ENCODE results near the gene ADAD1.
"Not testable (repeated sequence)": the region's sequence is repeated elsewhere in the genome, so short reads cannot be mapped to it uniquely, and the experiment has no call there.

ADAD1 gene

DNA sequence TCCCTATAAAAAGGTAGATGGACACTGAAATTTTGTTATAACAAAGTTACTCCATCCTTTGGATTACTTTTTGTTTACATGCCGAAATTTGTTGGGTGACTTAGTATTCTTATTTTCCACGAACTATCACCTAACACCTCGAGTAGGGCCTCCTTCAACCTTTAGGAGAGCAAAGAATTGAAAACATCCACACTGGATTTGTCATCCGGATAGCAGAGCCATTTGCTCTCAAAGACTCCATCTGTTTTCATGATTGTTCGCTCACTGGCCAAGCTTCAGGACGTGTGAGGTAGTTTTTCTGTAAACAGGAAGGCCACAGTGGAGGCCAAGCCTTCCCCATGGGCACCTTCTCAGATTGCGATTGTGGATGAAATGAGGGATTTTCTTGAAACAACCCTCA is at the start of gene ADAD1:
Gene ADAD1 (plus strand): TSS at position 301 of the 400 bp plus-strand sequence. CDS start 1,059 bp downstream, outside the sequence.
- DNase-seq (ENCODE audit: low read depth in 2 of 2): no peak

DNA sequence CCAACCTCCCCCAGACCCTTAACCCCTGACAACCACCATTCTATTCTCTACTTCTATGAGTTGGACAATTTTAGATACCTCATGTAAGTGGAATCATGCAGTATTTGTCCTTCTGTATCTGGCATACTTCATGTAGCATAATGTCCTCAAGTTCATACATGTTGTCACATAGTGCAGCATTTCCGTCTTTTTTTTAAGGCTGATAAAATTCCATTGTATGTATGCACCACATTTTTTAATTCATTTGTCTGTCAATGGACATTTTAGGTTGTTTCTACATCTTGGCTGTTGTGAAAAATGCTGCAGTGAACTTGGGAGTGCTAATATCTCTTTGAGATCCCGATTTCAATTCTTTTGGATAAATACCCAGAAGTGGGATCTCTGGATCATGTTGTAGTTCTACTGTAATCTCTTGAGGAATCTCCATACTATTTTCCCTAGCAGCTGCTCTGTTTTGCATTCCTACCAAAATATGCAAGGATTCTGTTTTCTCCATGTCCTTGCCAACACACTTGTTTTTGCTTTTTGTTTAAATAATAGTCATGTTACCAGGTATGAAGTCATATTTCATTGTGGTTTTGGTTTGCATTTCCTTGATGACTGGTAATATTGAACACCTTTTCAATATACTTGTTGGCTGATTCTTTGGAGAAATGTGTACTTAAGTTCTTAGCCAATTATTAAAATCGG is 48.8 kb upstream of the ADAD1 start:
- peak in 1 of 2 experiments; percentile 20 for DNase-seq (ENCODE audit: low read depth in 2 of 2)

DNA sequence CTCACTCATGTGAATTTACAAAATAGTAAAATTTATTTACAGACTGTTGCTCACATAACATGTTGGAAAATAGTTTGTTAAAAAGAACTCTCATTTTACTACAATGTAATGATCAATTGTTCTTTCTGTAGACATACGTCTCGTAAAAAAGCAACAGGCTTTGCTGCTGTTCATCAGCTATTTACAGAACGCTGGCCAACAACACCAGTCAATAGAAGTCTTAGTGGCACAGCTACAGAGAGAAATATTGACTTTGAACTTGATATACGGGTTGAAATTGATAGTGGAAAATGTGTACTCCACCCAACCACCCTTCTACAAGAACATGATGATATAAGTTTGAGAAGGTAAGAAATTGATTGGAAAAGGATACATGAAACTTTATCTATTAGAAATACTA is 47.6 kb upstream of the ADAD1 start:
- DNase-seq (ENCODE audit: low read depth in 2 of 2): no peak

DNA sequence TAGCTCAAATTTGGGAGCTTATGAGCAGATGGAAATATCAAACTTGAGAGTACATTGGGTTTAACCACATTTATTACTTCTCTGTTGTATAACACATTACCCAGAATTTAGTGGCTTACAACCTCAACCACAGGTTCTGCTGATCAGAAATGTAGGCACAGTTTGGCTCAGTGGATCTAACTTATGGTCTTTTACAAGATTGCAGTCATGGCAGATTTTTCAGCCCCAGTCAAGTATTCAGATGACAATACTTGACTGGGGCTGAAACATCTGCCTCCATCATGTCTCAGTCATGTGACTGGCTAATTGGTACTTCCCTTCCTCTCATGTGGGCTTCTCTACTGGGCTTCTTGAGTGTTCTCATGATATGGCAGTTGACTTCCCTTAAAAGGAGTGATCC is 44.0 kb upstream of the ADAD1 start:
- no peak for DNase-seq (ENCODE audit: low read depth in 2 of 2)

DNA sequence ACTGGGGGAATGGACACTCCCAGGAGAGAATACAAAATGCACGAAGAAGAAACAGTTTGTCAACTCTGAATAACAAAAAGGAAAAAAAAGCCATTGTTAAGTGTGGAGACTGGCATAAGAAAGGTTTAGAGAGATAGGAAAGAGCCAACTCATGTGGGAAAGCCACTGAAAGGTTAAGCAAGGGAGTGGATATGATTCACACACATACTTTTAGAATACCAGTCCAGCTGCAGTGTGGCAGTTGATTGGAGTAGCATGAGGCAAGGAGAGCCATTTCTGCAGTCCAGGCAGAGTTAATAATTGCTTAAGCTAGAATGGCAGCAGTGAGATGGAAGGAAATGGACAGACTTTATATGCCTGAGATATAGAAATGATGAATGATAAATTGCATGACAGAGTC is 36.9 kb upstream of the ADAD1 start:
- DNase-seq (ENCODE audit: low read depth in 2 of 2): peak; percentile 18 to 19

DNA sequence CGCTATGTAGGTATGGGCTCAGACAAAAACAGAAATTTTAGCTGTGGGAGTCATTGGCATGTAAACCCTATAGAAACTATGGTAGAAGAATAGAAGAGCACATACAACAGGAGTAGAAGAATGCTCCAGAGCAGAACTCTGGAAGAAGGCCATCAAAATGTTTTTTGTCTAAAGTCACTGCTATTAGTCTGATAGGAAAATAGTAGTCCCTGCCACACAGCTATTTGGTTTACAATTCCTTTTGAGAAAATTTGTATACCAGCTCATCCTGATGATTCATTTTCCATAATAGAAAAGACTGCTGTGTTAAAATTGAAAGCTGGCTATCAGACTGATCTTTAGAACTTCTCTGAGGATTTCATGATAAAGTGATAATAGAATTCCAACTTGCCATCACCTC is 32.8 kb upstream of the ADAD1 start:
- no peak for DNase-seq (ENCODE audit: low read depth in 2 of 2)

DNA sequence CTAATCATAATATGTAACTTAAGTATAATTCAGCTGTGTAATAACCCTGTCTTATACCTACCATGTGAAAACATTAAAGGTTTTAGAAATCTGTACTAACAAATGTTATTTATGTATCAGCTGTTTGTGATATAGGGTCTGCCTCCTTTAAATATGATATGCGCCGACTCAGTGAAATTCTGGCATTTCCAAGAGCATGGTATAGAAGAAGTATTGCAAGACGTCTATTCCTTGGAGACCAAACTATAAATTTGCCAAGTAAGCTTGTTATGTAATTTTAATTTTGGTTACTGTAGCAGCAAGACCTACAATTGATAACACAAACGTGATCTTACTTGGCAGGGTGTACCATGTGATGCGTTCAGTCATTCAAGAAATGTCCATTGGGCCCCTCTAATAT is 32.3 kb upstream of the ADAD1 start:
- DNase-seq (ENCODE audit: low read depth in 2 of 2): no peak

DNA sequence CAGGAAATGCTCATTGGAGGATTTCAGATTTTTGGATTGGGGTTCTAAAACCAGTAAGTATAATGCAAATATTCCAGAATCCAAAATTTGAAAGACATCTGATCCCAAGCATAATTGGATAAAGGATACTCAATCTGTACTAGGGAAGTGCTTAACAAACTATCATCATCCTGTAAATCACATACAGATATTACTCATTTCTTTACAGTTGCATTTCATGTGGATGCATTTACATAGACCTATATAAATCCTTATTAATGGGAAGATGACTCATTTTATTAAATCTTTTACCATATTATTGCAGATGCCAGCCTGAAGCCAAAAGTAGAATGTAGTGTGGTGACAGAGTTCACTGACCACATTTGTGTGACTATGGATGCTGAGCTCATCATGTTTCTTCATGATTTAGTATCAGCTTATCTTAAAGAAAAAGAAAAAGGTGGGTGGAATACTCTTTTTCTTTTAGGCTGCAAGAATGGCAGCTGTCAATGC is 22.4 kb upstream of the ADAD1 start:
- DNase-seq (ENCODE audit: low read depth in 2 of 2): no peak

DNA sequence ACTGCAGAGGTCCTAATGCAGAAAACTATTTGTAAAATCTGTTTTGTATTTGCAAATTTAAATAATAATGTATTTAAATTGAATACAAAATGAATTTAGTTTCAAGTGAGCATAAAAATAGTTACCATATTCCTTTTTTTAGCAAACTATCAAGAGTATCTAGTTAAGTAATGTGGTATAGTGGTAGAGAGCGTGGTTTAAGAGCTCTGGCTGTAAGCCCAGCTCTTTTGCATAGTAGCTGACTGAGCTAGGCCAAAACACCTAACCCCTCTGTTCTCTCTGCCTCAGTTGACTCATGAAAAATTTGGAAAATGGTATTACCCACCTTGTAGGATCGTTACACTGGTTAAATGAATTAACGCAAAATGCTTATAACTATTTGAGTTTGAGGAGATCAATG is 18.1 kb upstream of the ADAD1 start:
- DNase-seq (ENCODE audit: low read depth in 2 of 2): no peak

DNA sequence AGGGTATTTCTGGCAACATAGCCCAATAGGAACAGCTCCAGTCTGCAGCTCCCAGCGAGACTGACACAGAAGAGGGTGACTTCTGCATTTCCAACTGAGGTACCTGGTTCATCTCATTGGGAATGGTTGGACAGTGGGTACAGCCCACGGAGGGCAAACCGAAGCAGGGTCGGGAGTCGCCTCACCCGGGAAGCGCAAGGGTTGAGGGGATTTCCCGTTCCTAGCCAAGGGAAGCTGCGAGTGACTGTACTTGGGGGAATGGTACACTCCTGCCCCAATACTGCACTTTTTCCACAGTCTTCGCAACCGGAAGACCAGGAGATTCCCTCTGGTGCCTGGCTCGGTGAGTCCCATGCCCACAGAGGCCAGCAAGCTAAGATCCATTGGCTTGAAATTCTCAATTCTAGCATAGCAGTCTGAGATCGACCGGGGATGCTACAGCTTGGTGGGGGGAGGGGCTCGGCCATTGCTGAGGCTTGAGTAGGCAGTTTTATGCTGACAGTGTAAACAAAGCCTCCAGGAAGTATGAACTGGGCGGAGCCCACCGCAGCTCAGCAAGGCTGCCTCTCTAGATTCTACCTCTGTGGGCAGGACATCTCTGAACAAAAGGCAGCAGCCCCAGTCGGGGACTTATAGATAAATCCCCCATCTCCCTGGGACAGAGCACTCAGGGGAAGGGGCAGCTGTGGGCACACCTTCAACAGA is 14.0 kb upstream of the ADAD1 start:
- DNase-seq (ENCODE audit: low read depth in 2 of 2): no peak

DNA sequence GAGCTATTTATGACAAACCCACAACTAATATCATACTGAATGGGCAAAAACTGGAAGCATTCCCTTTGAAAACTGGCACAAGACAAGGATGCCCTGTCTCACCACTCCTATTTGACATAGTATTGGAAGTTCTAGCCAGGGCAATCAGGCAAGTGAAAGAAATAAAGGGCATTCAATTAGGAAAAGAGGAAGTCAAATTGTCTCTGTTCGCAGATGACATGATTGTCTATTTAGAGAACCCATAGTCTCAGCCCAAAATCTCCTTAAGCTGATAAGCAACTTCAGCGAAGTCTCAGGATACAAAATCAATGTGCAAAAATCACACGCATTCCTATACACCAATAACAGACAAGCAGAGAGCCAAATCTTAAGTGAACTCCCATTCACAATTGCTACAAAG is 10.0 kb upstream of the ADAD1 start:
- DNase-seq (ENCODE audit: low read depth in 2 of 2): not testable (repeated sequence)

DNA sequence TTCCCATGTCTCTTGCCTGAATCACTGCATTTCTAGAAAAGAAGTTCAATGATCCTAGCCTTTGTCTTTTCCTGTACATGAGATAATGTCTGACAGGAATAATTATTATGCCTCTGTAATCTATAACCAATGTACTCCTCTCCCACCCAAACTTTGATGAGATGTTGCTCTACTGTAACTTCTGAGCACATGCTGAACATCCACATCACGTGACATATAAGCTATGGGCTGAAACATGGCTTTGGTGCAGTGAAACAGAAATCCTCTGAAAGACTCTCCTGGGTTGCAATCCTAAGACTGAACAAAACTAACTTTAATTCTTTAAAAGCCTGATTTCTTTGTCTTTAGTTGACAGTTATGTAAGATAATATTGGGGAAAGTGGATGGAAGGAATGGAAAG is 1.5 kb upstream of the ADAD1 start:
- no peak for DNase-seq (ENCODE audit: low read depth in 2 of 2)

DNA sequence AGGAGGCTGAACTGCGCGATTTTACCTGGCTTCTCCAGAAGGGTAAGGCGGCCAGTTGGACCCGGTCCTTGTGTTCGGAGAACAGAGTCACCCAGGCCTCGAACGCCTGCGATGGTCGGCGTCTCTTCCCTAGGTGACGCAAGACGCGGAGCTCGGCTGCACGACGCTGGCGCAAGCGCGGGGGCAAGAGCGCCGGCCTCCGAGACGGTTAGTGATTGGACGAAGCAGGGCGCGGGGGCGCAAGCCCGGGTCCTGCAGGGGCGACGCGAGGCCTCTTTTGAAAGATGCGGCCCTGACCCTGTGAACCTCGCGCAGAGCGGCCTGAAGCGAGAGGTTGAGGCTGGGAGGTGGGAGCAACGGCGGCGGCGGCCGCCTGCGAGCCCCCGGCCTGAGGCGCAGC is 428 bp downstream of the ADAD1 start:
- DNase-seq (ENCODE audit: low read depth in 2 of 2): no peak

DNA sequence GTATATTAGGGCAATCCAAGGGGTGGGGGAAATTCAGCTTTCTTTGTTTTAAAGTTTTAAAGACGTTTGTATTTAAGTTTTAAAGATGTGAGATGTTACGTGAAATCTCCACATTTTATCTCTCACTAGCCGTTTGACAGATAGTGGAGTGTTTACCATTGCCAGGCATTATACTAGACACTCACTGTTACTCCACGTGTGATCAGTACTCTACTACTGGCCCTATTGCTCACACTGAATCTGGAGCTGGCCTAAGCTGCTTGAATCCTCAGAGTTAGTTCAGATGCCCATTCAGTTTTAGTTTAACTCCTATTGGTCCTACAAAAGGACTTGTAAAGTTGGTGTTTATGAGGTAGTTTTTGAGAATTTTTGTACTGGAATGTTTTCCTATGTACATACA is 4.5 kb downstream of the ADAD1 start:
- DNase-seq (ENCODE audit: low read depth in 2 of 2): no peak

DNA sequence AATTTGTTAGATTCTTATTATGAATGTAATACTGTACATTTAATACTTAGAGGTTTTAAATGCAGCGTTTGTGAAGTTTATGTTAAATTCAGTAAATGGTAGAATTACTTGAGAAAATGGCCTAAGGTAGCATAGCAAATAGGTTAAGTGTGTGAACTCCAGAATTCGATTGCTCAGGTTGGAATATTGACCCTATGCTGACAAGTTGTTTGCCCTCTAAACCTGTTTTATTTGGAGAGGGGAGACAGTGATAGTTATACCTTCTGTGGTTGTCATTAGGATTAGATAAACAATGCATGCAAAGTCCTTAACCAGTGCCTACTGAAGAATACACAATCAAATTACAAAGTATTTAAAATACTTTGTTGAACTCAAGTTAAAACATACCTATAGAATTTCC is 5.4 kb downstream of the ADAD1 start:
- DNase-seq (ENCODE audit: low read depth in 2 of 2): no peak

DNA sequence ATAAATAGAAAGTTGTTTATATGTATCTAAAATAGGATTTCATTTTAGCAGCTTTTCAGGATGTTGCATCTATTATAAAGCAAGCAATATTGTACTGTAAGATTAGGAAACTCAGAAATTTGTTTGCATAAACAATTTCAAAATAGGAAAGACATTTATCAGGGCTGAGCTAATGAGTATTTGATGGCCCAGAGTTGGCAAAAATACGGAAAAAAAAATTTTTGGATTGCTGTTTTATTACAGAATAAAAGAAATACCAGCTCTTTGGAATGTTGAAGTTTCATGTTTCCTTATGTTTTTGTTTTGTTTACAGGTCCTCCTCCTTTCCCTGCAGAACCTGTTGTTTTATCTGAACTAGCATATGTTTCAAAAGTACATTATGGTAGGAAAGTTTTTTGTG is 14.5 kb downstream of the ADAD1 start:
- no peak for DNase-seq (ENCODE audit: low read depth in 2 of 2)

DNA sequence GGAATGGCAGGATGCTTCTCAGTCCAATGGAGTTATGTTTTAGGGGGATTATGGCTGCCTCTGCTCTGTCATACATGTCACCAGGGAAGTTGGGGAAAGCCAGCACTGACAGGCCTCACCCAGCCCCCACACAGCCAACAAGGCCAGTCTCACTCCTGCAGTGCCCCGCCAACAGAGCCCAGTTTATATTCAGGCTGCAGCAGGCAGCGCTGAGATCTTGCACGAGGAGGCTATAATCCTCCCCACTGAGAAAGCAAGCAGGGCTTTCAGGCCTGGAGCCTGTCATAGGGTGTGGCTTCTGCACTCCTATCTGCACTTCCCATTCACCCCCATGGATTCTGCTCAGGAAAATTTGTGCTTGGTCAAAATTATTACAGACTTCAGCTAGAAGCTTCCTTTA is 25.1 kb downstream of the ADAD1 start:
- no peak for DNase-seq (ENCODE audit: low read depth in 2 of 2)

DNA sequence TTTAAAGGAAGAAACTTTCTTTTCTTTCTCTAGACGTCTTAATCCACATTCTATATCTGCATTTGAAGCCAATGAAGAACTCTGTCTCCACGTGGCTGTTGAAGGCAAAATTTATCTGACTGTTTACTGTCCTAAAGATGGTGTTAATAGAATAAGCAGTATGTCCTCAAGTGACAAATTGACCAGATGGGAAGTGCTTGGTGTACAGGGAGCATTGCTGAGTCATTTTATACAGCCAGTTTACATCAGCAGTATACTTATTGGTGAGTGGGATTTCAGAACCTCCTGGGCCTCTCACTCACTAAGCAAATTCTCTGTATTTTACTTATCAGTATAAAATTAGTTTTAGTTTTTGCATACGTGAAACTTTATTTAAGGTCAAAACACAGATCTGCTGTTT is 33.7 kb downstream of the ADAD1 start:
- no peak for DNase-seq (ENCODE audit: low read depth in 2 of 2)

DNA sequence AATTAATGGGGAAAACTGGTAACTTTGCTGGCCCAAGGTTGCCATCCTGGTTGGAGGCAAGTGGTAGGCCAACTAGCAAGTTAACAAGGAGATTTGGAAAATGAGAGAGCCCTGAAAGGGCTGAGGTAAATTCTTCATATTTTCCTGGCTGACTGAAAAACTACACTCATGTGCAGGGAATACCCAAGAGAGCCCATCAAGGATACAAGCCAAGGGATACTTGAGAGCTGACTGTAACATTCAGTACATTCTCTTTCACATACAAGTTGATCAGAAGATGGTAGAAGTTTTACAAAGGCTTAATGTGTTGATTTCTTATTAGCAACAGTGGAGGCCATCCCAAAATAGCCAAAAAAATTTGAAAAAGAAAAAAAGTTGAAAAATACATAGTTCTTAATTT is 44.4 kb downstream of the ADAD1 start:
- peak; percentile 4 to 26 for DNase-seq (ENCODE audit: low read depth in 2 of 2)

DNA sequence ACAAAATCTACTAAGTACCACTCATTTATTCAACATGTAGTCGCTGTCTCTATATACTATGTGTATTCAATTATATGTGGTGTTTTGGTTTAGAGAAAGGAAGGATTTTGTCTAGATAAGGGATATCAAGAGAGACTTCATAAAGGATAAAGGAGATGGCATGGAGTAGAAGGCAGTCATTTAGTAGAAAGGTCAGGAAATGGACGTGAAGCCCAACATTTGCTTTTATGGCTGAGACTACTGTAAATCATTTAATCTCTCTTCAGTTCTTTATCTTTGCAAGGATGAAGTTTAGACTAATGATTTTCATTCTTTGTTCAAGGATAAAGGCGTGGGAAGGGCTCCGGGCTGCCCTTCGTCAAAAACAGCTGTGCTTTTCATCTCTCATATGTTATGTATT is 52.5 kb downstream of the ADAD1 start:
- no peak for DNase-seq (ENCODE audit: low read depth in 2 of 2)

DNA sequence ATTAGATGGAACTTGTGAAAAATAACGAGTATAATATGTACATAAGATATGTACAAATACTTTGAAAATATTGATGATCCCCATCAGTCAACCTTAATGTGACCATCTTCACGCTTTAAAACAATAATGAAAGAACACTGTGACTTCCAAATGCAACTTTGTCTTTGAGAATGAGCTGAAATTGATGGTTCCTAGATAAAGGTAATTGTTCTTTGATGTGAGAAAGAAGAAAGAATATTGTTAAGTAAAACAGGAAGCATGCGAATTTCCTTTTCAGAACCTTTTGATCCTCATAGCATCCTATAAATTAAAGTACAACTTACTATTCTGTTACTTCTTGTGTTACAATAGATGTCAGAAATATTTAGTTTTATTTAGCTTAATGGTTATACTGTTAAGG is 55.5 kb downstream of the ADAD1 start:
- no peak for DNase-seq (ENCODE audit: low read depth in 2 of 2)

DNA sequence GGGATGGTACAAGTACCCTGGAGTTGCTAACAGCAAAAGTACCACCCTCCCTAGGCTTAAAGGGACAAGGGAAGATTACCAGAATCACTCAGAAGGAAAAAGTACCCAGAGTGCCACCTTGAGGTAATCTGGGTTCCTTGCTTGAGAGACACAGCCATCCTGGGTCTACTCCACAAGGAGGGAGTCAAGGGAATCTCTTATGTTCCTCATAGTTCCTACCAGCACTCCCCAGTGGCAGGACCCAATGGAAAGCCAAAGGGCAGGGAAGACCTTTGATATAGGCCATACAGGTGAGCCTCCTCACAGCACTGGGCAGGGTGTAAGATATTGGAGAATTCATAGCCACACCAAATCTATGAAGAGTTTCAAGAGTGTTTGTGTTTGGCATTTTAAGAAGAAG is 72.0 kb downstream of the ADAD1 start:
- no peak for DNase-seq (ENCODE audit: low read depth in 2 of 2)

DNA sequence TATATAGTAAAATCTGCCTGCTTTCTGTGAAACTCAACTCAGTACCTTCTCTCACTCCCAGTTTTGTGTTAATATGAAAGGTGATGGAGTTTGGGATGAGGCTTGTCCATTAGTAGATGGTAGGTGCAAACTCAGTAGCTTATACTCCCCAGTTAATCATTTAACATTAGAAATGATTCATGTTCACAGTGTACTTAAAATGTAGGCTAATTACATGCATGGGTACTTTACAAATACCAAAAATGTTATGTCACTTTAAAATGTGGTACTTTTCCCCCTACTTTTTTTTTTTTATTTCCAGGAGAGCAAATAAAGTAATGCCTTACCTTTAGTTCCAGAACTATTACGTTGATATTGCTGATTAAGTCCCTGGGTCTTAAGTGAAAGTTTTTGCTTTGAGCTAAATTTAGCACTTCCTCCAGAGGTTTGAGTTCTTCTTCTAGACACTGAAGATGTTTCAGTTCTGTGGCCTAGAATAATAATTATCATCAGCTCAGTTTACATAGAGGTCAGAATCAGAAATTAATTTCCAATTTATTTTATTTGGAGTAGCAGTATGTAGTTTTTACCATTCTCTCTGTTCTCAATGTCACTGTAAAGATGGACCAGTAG is 74.7 kb downstream of the ADAD1 start:
- no peak for DNase-seq (ENCODE audit: low read depth in 2 of 2)
